ENCODE data around the gene ERMP1.

The ERMP1 gene

GRCh38 chr9:5866685-5867084, 33.8 kb upstream of the ERMP1 start:
- no peak for TF ChIP-seq ZFX (IDR thresholded peaks at IDR 0.05)
- no peak overlapping the region for H3K27ac ChIP-seq

GRCh38 chr9:5866272-5866671, 33.4 kb upstream of the ERMP1 start:
- no peak overlapping the region for H3K27ac ChIP-seq
- no peak for TF ChIP-seq CTCF (conservative IDR thresholded peaks at IDR 0.05)

- TF ChIP-seq ZFX (IDR thresholded peaks at IDR 0.05) (no peak), CTCF (conservative IDR thresholded peaks at IDR 0.05) (no peak)
- H3K27ac ChIP-seq: peak overlapping the region; percentile 53; the same call in 1 of the 2 replicates
These were observed 31.5 kb upstream of the ERMP1 start for GRCh38 chr9:5864446-5864845.

GRCh38 chr9:5863092-5863746, 30.3 kb upstream of the ERMP1 start:
- no peak overlapping the region for H3K27ac ChIP-seq
- TF ChIP-seq CTCF (conservative IDR thresholded peaks at IDR 0.05) (no peak), ZFX (IDR thresholded peaks at IDR 0.05) (no peak)

- TF ChIP-seq CTCF (conservative IDR thresholded peaks at IDR 0.05) (no peak), ZFX (IDR thresholded peaks at IDR 0.05) (no peak)
- no peak overlapping the region for H3K27ac ChIP-seq
These were observed 25.9 kb upstream of the ERMP1 start for GRCh38 chr9:5858833-5859232.

GRCh38 chr9:5857928-5858327, 25.0 kb upstream of the ERMP1 start:
- no peak overlapping the region for H3K27ac ChIP-seq
- TF ChIP-seq ZFX (IDR thresholded peaks at IDR 0.05) (no peak), CTCF (conservative IDR thresholded peaks at IDR 0.05) (no peak)

GRCh38 chr9:5854063-5854790, 21.3 kb upstream of the ERMP1 start:
- H3K27ac ChIP-seq: no peak overlapping the region
- TF ChIP-seq ZFX (IDR thresholded peaks at IDR 0.05) (no peak), CTCF (conservative IDR thresholded peaks at IDR 0.05) (no peak)

- H3K27ac ChIP-seq: no peak overlapping the region
- TF ChIP-seq CTCF (conservative IDR thresholded peaks at IDR 0.05) (no peak), ZFX (IDR thresholded peaks at IDR 0.05) (no peak)
These were observed 20.7 kb upstream of the ERMP1 start for GRCh38 chr9:5853617-5854016.
